ENCODE results near the gene GTF2F2.

GRCh38 chr13:45219123-45219891, 99.0 kb downstream of the GTF2F2 start:
- TF ChIP-seq, protein P1, sequence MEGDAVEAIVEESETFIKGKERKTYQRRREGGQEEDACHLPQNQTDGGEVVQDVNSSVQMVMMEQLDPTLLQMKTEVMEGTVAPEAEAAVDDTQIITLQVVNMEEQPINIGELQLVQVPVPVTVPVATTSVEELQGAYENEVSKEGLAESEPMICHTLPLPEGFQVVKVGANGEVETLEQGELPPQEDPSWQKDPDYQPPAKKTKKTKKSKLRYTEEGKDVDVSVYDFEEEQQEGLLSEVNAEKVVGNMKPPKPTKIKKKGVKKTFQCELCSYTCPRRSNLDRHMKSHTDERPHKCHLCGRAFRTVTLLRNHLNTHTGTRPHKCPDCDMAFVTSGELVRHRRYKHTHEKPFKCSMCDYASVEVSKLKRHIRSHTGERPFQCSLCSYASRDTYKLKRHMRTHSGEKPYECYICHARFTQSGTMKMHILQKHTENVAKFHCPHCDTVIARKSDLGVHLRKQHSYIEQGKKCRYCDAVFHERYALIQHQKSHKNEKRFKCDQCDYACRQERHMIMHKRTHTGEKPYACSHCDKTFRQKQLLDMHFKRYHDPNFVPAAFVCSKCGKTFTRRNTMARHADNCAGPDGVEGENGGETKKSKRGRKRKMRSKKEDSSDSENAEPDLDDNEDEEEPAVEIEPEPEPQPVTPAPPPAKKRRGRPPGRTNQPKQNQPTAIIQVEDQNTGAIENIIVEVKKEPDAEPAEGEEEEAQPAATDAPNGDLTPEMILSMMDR (IDR thresholded peaks at IDR 0.05; ENCODE audit: low read length), result no peak
- no peak for TF ChIP-seq EZH2 (IDR thresholded peaks at IDR 0.05; ENCODE audit: borderline replicate concordance, low read length)

Measured in OCI-LY1 (cell line).